Stimulated activated CD4-positive, alpha-beta T cell treated with anti-CD3 and anti-CD28 coated beads, Interleukin-2, amount 100 ng/mL, for 4 hours (primary cell): Measurements from ENCODE around the gene CBFB.
"Not testable (repeated sequence)": the region's sequence is repeated elsewhere in the genome, so short reads cannot be mapped to it uniquely, and the experiment has no call there.

Experiments used
- DNase-seq: peaks from one replicate; pipeline ENCODE4 v3.0.0-alpha.2; 2020; ENCODE audit warnings: low read depth

The CBFB gene

GRCh38 chr16:67041520-67041919 is 12.6 kb downstream of the CBFB start:
- DNase-seq = not testable (repeated sequence)

- DNase-seq = no peak
Measured at GRCh38 chr16:67043420-67043819, 14.5 kb downstream of the CBFB start.

GRCh38 chr16:67050796-67051195 is 21.8 kb downstream of the CBFB start:
- no peak for DNase-seq

GRCh38 chr16:67052399-67052798 is 23.4 kb downstream of the CBFB start:
- DNase-seq = no peak

- DNase-seq = no peak
Measured at GRCh38 chr16:67053767-67054334, 24.9 kb downstream of the CBFB start.

- no peak for DNase-seq
Measured at GRCh38 chr16:67054901-67055300, 26.0 kb downstream of the CBFB start.

- DNase-seq = no peak
Measured at GRCh38 chr16:67055712-67056487, 27.0 kb downstream of the CBFB start.

GRCh38 chr16:67063008-67063407 is 34.1 kb downstream of the CBFB start:
- no peak for DNase-seq

- DNase-seq = no peak
Measured at GRCh38 chr16:67068212-67068753, 39.3 kb downstream of the CBFB start.

GRCh38 chr16:67071476-67072048 is 42.6 kb downstream of the CBFB start:
- no peak for DNase-seq

- DNase-seq = no peak
Measured at GRCh38 chr16:67075331-67075730, 46.4 kb downstream of the CBFB start.

GRCh38 chr16:67077871-67078270 is 48.9 kb downstream of the CBFB start:
- DNase-seq = no peak

GRCh38 chr16:67082100-67082499 is 53.2 kb downstream of the CBFB start:
- no peak for DNase-seq

- no peak for DNase-seq
Measured at GRCh38 chr16:67082891-67083290, 53.9 kb downstream of the CBFB start.

GRCh38 chr16:67084345-67085028 is 55.5 kb downstream of the CBFB start:
- DNase-seq = no peak

GRCh38 chr16:67086822-67087221 is 57.9 kb downstream of the CBFB start:
- no peak for DNase-seq

GRCh38 chr16:67087291-67087690 is 58.3 kb downstream of the CBFB start:
- DNase-seq = no peak

GRCh38 chr16:67087803-67088202 is 58.9 kb downstream of the CBFB start:
- no peak for DNase-seq

- no peak for DNase-seq
Measured at GRCh38 chr16:67088551-67088950, 59.6 kb downstream of the CBFB start.

GRCh38 chr16:67089101-67089500 is 60.2 kb downstream of the CBFB start:
- DNase-seq = no peak

GRCh38 chr16:67091906-67092566 is 63.1 kb downstream of the CBFB start:
- DNase-seq = no peak

GRCh38 chr16:67093098-67093726 is 64.3 kb downstream of the CBFB start:
- no peak for DNase-seq
